ENCODE results near the gene IMMP2L.

DNA sequence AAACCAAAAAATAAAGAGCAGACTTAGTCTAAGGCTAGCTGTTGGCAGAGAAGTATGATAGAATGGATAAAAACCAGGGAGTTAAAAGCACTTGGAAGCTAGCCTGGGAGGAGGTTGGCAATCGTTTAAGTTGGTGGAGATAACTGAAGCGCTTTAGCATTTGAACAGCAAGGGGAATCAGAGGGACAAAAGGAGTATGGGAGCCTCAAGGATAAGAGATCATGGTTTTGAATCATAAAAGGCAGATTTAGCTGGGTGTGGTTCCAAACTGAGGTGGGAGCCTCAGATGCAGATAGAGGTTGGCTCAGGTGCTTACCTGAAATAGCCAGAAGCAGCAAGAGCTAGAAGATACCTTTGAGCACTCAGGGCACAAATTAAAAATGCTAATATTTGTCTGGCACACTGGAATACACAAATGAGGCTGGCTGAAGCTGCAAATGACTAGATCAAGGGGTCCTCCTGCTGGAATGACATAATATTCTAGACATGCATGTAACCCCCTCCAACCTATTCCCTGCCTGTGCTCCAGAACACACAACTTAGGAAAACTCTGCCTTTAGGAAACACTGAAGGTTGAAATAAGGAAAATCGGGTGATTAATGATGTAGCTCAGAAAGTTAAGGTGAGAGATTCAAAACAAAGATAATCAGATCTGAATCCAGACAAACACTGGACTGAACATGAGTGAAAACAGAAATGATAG, 843.6 kb downstream of the IMMP2L start:
- no peak for TF ChIP-seq EZH2 (IDR thresholded peaks at IDR 0.05; ENCODE audit: low read length)
- TF ChIP-seq, protein P1, sequence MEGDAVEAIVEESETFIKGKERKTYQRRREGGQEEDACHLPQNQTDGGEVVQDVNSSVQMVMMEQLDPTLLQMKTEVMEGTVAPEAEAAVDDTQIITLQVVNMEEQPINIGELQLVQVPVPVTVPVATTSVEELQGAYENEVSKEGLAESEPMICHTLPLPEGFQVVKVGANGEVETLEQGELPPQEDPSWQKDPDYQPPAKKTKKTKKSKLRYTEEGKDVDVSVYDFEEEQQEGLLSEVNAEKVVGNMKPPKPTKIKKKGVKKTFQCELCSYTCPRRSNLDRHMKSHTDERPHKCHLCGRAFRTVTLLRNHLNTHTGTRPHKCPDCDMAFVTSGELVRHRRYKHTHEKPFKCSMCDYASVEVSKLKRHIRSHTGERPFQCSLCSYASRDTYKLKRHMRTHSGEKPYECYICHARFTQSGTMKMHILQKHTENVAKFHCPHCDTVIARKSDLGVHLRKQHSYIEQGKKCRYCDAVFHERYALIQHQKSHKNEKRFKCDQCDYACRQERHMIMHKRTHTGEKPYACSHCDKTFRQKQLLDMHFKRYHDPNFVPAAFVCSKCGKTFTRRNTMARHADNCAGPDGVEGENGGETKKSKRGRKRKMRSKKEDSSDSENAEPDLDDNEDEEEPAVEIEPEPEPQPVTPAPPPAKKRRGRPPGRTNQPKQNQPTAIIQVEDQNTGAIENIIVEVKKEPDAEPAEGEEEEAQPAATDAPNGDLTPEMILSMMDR (optimal IDR thresholded peaks at IDR 0.05 in 1 of 3, IDR thresholded peaks at IDR 0.05 in 1 of 3, conservative IDR thresholded peaks at IDR 0.05 in 1 of 3; ENCODE audit: extremely low read depth in 1 of 3, insufficient read depth in 2 of 3, low read length in 3 of 3) = no peak

Measured in keratinocyte (primary cell).